ENCODE data around the gene WDR76. TPM values are rescaled to one million over a fixed set of nuclear protein-coding genes. Genes with fewer than 3 reads are reported as not detected.
"Not testable (repeated sequence)": the region's sequence is repeated elsewhere in the genome, so short reads cannot be mapped to it uniquely, and the experiment has no call there.

WDR76 gene
- total RNA-seq, 1 donor from 2014 or later, result 11.7 TPM

- no peak for DNase-seq
These were observed 5.3 kb upstream of the WDR76 start for GRCh38 chr15:43821505-43821904.

DNA sequence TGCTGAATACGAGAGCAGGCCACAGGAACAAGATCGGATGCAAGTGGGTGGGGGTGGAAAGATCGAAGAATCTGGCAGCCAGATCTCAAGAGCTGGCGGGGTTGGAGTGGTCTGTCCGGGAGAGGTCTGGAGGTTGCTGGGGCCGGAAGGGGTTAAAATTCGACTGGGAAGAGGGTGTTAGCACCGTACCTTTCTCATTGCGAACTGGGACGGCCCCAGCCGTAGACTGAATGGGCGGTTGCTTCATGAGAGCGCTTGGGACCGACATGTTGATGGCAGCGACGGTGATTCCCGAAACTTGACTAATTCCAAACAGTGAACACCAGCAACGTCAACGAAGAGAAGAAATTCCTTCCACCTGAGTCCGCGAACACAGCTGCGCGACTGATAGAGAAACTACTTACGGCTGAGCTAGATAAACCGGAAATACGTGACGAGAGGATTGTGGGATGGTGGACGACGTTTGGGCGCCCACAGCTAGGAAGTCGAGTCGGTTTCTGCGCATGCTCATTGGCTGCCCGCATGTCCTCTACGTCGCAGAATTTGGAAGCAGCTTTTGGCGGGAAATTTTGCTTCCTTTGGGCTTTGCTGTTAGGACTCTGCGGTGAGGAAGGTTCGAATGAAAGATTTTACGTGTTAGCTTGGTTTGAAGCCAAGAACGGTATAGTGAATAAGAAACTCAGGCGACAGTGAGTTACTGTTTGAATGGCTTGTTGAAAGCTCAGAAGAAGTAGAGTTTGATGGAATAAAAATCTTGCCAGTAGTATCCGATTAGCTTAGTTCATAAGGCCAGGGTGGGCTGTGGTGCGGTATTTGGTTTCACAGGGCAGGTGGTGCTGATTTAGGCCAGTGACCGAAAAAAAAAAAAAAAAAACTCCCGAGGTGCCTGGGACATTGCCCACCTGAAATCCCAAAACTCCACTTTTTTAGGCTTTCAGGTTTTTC, 2.2 kb upstream of the WDR76 start, which contains the start of gene MFAP1:
TSS of gene MFAP1 (minus strand) at position 389 of the 945 bp plus-strand sequence. CDS start at position 268, 121 bp downstream.
- peak; percentile 99 for DNase-seq

DNA sequence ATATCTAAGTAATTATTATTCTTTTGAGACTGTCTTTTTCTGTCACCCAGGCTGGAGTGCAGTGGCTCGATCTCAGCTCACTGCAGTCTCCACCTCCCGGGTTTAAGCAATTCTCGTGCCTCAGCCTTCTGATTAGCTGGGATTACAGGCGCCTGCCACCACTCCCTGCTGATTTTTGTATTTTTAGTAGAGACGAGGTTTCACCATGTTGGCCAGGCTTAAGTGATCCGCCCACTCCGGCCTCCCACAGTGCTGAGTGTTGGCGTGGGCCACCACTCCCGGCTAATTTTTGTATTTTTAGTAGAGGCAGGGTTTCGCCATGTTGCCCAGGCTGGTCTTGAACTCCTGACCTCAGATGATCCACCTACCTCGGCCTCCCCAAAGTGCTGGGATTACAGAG, 1.5 kb upstream of the WDR76 start:
- DNase-seq, result not testable (repeated sequence)

DNA sequence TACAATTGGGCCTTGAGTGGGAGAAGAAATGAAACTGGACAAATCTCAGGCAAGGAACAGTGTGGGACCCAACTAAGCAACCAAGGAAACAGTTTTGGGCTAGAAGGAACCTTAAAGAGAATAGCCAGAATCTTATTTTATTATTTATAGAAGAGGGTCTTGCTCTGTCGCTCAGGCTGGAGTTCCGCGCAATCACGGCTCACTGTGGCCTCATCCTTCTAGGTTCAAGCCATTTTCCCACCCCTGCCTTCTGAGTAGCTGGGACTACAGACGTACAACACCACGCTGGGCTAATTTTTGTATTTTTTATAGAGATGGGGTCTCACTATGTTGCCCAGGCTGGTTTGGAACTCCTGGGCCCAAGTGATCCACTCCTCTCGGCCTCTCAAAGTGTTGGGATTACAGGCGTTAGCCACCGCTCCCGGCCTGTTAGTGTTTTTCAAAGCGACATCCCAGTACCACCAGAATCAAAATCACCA, 734 bp upstream of the WDR76 start:
- no peak for DNase-seq

DNA sequence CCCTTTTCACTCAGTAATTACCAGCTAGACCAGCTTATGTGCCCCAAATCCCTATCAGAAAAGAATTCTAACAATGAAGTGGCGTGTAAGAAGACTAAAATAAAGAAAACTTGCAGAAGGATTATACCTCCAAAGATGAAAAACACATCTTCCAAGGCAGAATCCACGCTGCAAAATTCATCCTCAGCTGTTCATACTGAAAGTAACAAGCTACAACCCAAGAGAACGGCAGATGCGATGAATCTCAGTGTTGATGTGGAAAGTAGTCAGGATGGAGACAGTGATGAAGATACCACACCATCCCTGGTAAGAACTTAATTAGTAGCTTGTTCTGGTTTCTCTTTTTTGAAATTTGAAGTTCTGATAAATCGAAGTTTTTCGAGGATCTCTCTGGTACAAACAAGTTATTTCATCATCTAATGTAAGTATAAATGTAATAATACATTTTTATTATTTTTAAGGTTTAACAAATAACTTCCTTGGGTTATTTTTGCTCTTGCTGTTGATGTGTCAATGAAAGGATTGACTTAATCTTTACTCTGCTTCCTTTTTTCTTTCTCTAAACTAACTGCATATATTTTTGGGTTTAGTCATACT, 1.4 kb downstream of the WDR76 start:
- peak; percentile 33 for DNase-seq

DNA sequence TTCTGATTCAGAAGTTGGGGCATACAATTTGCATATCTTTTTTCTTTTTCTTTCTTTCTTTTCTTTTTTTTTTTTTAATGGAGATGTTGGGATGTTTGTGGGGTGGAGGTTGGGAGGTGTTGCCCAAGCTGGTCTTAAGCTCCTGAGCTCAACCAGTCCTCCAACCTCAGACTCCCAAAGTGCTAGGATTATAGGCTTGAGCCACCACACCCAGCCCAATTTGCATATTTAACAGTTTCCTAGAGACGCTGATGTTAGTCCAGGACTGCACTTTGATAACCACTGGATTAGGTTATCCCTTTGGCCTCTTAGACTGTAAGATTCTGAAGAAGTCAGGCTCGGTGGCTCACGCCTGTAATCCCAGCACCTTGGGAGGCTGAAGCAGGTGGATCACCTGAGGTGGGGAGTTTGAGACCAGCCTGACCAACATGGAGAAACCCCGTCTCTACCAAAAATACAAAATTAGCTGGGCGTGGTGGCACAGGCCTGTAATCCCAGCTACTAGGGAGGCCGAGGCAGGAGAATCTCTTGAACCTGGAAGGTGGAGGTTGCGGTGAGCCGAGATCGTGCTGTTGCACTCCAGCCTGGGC, 3.2 kb downstream of the WDR76 start:
- DNase-seq, result not testable (repeated sequence)

DNA sequence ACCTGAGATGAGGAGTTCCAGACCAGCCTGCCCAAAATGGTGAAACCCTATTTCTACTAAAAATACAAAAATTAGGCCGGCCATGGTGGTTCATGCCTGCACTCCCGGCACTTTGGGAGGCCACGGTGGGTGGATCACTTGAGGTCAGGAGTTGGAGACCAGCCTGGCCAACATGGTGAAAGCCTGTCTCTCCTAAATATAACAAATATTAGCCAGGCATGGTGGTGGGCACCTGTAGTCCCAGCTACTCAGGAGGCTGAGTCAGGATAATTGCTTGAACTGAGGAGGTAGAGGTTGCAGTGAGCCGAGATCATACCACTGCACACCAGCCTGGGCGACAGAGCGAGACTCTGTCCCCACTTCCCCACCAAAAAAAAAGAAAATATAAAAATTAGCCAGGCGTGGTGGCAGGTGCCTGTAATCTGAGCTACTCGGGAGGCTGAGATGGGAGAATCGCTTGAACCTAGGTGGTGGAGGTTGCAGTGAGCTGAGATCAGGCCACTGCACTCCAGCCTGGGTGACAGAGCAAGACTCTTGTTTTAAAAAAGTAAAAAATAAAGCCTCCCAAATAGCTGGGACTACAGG, 4.0 kb downstream of the WDR76 start:
- DNase-seq, result not testable (repeated sequence)

DNA sequence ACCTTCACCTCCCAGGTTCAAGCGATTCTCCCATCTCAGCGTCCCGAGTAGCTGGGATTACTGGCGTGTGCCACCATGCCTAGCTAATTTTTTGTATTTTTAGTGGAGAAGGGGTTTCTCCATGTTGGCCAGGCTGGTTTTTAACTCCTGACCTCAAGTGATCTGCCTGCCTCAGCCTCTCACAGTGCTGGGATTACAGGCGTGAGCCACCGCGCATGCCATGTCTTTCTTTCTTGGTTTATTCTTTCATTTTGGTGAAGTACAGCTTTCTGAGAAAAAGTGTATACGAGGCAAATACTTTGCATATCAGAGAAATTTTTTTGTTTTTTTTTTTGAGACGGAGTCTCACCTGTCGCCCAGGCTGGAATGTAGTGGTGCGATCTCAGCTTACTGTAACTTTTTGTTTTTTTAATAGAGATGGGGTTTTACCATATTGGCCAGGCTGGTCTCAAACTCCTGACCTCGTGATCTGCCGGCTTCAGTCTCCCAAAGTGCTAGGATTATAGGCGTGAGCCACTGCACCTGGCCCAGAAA, 4.8 kb downstream of the WDR76 start:
- not testable (repeated sequence) for DNase-seq

GRCh38 chr15:43832485-43832884, 5.7 kb downstream of the WDR76 start:
- DNase-seq, result not testable (repeated sequence)

GRCh38 chr15:43845421-43845820, 18.6 kb downstream of the WDR76 start:
- no peak for DNase-seq

DNA sequence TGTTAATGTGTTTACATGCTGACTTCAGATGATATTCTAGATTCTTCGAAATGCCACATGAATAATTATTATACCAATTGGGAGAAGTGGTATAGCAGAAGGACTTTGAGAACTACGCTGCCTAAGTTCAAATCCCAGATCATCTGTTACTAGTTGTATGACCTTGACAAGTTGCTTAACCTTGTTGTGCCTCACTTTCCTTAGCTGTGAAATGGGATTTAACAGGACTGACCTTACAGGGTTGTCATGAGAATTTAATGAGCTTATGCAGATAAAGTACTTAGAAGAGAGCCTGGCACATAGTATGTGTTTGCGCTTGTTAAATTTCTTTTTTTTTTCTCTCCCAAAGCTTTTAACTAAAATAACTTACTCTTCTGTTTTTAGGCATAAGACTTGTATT, 24.4 kb downstream of the WDR76 start:
- DNase-seq, result no peak

DNA sequence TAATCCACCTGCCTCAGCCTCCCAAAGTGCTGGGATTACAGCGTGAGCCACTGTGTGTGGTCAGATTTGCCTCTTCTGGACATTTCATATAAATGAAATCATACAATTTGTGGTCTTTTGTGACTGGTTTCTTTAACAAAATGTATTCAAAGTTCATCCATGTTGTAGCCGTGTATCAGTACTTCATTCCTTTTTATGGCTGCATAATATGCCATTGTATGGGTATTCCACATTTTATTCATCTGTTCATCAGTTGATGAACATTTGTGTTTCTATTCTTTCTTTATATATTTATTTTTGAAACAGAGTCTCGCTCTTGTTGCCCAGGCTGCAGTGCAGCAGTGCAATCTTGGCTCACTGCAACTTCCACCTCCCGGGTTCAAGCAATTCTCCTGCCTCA, 25.8 kb downstream of the WDR76 start:
- DNase-seq, result no peak

GRCh38 chr15:43854801-43855200, 28.0 kb downstream of the WDR76 start:
- no peak for DNase-seq

GRCh38 chr15:43859546-43859945, 32.7 kb downstream of the WDR76 start:
- no peak for DNase-seq

GRCh38 chr15:43866636-43867035, 39.8 kb downstream of the WDR76 start:
- not testable (repeated sequence) for DNase-seq

DNA sequence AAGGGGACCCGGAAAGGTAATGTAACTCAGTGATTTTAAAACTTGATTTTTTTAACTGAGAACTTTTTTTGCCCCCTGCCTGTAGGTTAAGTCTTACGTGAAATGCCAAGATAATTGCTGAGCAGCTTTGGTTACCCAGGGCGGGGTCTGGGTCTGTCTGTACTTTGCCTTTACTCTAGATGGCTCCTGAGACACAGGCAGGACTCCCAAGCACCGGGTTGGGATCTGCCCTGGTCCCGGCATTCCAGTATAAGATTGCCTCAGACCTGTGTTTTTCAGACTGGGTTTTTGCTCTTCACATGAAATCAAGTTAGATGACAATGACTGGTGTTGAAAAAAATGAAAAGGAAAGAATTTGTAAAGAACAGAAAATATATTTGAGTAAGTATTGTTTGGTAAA, 40.3 kb downstream of the WDR76 start:
- DNase-seq, result no peak

DNA sequence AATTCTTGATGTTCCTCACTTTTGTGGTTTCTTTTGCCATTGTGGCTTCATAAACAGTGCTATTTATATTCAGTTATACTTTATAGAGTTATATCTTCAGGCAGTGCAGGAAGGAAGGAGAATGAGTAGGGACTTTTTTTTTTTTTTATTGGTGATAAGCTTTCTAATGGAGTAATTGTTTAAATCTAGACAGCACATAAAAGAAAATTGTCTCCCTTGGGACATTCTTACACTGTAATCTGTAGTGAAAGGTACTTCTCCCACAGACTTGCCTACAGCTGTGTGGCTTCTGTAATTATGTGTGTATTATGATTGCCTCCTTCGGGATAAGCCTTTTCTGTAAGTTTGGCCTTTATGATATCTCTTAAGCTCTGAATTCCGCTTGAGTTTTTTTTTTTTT, 41.6 kb downstream of the WDR76 start:
- DNase-seq, result no peak

DNA sequence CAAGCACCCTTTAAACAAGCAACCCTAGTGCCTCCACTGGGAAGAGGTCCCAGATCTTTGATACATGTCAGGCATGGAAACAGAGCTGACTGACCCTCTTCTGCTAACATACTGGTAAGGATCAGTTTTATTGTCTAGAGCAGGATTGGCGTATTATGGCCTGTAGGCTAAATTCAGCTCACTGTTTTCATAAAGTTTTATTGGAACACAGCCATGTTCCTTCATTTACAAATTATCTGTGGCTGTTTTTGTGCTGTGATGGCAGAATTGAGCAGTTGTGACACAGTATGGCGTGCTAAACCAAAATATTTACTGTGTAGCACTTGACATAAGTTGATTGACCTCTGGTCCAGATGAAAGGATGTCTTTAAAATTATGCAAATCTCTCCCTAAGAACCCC, 45.0 kb downstream of the WDR76 start:
- DNase-seq, result no peak

GRCh38 chr15:43872416-43873020, 45.7 kb downstream of the WDR76 start:
- DNase-seq, result peak; percentile 82

DNA sequence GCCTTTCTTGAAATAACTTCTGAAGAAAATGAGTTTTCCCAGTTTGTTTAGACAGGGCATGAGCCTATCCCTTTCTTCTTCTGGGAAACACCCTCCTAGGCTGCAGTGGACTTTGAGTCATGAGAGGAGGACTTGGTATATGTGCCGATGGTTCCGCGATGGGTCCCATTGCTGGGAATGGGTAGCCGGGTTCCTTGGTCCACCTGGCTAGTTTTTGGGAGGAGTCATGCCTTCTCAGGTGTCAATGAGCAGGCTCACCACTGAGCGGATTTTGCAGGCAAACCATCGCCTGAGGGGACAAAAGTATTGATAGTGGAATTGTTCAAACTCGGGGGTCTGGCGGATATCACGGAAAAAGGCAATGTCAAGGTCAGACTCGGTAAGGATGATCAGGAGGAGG, 46.8 kb downstream of the WDR76 start:
- no peak for DNase-seq

- no peak for DNase-seq
These were observed 50.1 kb downstream of the WDR76 start for GRCh38 chr15:43876872-43877271.

DNA sequence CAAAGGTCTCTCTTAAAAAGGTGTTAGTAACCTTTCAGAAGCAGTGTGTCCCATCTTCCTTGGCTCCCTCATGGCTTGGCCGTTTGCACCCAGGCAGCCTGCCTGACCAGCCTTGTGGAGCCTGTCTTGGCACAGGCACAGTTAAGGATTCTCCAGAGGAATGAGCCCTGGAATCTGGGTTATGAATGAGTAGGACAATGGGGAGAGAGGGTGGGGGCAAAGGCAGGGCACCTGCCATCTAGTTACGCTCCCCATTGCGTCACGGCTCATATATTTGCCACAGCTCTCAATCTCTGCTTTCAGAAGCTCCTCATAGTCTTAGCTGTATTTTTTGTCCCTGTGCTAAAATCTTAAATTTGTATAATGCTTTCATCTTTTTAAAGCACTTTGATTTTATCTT, 50.6 kb downstream of the WDR76 start:
- DNase-seq, result no peak
